ENCODE measurements around the gene NHSL1.

NHSL1 gene

GRCh38 chr6:138403801-138404665, 95.3 kb downstream of the NHSL1 start, which contains the start of gene HEBP2 (continued):
- TF ChIP-seq TSHZ1 (tag by site-specific recombination; IDR thresholded peaks at IDR 0.05; ENCODE audit: borderline replicate concordance), result no peak
- TF ChIP-seq ZNF391 (tag by site-specific recombination; IDR thresholded peaks at IDR 0.05; ENCODE audit: borderline replicate concordance, low read depth), result no peak
- peak; percentile 61 for TF ChIP-seq ZNF660 (tag by site-specific recombination; IDR thresholded peaks at IDR 0.05)
- TF ChIP-seq, protein P1, sequence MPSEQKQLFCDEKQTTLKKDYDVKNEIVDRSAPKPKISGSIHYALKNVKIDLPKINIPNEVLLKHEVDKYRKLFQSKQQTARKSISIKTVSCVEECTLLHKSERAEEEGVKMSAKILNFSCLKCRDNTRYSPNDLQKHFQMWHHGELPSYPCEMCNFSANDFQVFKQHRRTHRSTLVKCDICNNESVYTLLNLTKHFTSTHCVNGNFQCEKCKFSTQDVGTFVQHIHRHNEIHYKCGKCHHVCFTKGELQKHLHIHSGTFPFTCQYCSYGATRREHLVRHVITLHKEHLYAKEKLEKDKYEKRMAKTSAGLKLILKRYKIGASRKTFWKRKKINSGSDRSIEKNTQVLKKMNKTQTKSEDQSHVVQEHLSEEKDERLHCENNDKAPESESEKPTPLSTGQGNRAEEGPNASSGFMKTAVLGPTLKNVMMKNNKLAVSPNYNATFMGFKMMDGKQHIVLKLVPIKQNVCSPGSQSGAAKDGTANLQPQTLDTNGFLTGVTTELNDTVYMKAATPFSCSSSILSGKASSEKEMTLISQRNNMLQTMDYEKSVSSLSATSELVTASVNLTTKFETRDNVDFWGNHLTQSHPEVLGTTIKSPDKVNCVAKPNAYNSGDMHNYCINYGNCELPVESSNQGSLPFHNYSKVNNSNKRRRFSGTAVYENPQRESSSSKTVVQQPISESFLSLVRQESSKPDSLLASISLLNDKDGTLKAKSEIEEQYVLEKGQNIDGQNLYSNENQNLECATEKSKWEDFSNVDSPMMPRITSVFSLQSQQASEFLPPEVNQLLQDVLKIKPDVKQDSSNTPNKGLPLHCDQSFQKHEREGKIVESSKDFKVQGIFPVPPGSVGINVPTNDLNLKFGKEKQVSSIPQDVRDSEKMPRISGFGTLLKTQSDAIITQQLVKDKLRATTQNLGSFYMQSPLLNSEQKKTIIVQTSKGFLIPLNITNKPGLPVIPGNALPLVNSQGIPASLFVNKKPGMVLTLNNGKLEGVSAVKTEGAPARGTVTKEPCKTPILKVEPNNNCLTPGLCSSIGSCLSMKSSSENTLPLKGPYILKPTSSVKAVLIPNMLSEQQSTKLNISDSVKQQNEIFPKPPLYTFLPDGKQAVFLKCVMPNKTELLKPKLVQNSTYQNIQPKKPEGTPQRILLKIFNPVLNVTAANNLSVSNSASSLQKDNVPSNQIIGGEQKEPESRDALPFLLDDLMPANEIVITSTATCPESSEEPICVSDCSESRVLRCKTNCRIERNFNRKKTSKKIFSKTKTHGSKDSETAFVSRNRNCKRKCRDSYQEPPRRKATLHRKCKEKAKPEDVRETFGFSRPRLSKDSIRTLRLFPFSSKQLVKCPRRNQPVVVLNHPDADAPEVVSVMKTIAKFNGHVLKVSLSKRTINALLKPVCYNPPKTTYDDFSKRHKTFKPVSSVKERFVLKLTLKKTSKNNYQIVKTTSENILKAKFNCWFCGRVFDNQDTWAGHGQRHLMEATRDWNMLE (tag by site-specific recombination; conservative IDR thresholded peaks at IDR 0.05; ENCODE audit: low read depth), result no peak
- TF ChIP-seq, protein P2, sequence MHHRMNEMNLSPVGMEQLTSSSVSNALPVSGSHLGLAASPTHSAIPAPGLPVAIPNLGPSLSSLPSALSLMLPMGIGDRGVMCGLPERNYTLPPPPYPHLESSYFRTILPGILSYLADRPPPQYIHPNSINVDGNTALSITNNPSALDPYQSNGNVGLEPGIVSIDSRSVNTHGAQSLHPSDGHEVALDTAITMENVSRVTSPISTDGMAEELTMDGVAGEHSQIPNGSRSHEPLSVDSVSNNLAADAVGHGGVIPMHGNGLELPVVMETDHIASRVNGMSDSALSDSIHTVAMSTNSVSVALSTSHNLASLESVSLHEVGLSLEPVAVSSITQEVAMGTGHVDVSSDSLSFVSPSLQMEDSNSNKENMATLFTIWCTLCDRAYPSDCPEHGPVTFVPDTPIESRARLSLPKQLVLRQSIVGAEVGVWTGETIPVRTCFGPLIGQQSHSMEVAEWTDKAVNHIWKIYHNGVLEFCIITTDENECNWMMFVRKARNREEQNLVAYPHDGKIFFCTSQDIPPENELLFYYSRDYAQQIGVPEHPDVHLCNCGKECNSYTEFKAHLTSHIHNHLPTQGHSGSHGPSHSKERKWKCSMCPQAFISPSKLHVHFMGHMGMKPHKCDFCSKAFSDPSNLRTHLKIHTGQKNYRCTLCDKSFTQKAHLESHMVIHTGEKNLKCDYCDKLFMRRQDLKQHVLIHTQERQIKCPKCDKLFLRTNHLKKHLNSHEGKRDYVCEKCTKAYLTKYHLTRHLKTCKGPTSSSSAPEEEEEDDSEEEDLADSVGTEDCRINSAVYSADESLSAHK (tag by site-specific recombination; IDR thresholded peaks at IDR 0.05), result peak; percentile 39; the same call in 1 of the 2 replicates
- 0 out of 2 replicates have a peak, but pooled peaks have one; percentile 7 for TF ChIP-seq PRDM1 (tag by site-specific recombination; IDR thresholded peaks at IDR 0.05)
- peak; percentile 91 for TF ChIP-seq GLIS2 (tag by site-specific recombination; IDR thresholded peaks at IDR 0.05)
- no peak for TF ChIP-seq ZNF350 (tag by site-specific recombination; IDR thresholded peaks at IDR 0.05)
- TF ChIP-seq ZBTB48 (tag by site-specific recombination; IDR thresholded peaks at IDR 0.05), result peak; percentile 81
- no peak for TF ChIP-seq ZNF292 (tag by site-specific recombination; IDR thresholded peaks at IDR 0.05; ENCODE audit: borderline replicate concordance, low read depth)
- TF ChIP-seq SP7 (tag by site-specific recombination; IDR thresholded peaks at IDR 0.05), result peak; percentile 60
- TF ChIP-seq ZNF580 (tag by site-specific recombination; IDR thresholded peaks at IDR 0.05), result 0 out of 2 replicates have a peak, but pooled peaks have one; percentile 10
- TF ChIP-seq, protein P3, sequence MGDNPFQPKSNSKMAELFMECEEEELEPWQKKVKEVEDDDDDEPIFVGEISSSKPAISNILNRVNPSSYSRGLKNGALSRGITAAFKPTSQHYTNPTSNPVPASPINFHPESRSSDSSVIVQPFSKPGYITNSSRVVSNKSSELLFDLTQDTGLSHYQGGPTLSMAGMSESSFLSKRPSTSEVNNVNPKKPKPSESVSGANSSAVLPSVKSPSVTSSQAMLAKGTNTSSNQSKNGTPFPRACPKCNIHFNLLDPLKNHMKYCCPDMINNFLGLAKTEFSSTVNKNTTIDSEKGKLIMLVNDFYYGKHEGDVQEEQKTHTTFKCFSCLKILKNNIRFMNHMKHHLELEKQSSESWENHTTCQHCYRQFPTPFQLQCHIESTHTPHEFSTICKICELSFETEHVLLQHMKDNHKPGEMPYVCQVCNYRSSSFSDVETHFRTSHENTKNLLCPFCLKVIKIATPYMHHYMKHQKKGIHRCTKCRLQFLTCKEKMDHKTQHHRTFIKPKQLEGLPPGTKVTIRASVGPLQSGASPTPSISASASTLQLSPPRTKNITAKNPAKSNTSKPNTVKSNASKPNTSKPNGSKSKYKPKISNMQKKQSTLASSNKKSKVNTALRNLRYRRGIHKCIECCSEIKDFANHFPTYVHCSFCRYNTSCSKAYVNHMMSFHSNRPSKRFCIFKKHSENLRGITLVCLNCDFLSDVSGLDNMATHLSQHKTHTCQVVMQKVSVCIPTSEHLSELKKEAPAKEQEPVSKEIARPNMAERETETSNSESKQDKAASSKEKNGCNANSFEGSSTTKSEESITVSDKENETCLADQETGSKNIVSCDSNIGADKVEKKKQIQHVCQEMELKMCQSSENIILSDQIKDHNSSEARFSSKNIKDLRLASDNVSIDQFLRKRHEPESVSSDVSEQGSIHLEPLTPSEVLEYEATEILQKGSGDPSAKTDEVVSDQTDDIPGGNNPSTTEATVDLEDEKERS (tag by site-specific recombination; IDR thresholded peaks at IDR 0.05), result no peak
- TF ChIP-seq ZNF571 (tag by site-specific recombination; IDR thresholded peaks at IDR 0.05), result no peak
- TF ChIP-seq ZBTB26 (tag by site-specific recombination; optimal IDR thresholded peaks at IDR 0.05), result peak; percentile 91
- no peak for TF ChIP-seq ZNF404 (tag by site-specific recombination; IDR thresholded peaks at IDR 0.05)
- TF ChIP-seq ZNF521 (tag by site-specific recombination; IDR thresholded peaks at IDR 0.05), result no peak
- no peak for TF ChIP-seq ZNF362 (tag by site-specific recombination; IDR thresholded peaks at IDR 0.05)
- no peak for TF ChIP-seq ZNF221 (tag by site-specific recombination; IDR thresholded peaks at IDR 0.05; ENCODE audit: borderline replicate concordance)
